Hepatocyte (in vitro differentiated cells): ENCODE measurements around the gene TPST1.
"Not testable (repeated sequence)": the region's sequence is repeated elsewhere in the genome, so short reads cannot be mapped to it uniquely, and the experiment has no call there.

Source experiments
- EZH2phosphoT487 ChIP-seq: fragments of 200-600 bp; sonication (generic); IDR thresholded peaks from one replicate; pipeline ENCODE4 v1.6.1; 2018; ENCODE audit warnings: antibody characterized with exemption, mild to moderate bottlenecking, low read depth, moderate library complexity; ENCODE audit not compliant: unreplicated experiment, severe bottlenecking
- TF ChIP-seq, protein P1 (sequence below): fragments of 200-600 bp; sonication (generic); IDR thresholded peaks from 2 replicates; pipeline ENCODE4 v1.5.1; 2016; ENCODE audit warnings: antibody characterized with exemption, mild to moderate bottlenecking; ENCODE audit not compliant: poor library complexity

DNA sequence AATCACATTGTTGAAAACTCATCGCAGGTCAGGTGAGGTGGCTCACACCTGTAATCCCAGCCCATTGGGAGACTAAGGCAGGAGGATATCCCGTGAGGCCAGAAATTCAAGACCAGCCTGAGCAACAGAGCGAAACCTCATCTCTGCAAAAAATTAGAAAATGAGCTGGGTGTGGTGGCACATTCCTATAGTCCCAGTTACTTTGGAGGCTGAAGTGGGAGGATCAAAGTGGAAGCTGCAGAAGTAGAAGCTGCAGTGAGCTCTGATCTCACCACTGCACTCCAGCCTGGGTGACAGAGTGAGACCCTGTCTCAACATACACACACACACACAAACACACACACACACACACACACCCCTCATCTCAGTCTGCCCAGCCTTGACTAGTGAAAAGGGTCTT, 190.9 kb downstream of the TPST1 start:
- TF ChIP-seq EZH2phosphoT487: not testable (repeated sequence)
- TF ChIP-seq, protein P1, sequence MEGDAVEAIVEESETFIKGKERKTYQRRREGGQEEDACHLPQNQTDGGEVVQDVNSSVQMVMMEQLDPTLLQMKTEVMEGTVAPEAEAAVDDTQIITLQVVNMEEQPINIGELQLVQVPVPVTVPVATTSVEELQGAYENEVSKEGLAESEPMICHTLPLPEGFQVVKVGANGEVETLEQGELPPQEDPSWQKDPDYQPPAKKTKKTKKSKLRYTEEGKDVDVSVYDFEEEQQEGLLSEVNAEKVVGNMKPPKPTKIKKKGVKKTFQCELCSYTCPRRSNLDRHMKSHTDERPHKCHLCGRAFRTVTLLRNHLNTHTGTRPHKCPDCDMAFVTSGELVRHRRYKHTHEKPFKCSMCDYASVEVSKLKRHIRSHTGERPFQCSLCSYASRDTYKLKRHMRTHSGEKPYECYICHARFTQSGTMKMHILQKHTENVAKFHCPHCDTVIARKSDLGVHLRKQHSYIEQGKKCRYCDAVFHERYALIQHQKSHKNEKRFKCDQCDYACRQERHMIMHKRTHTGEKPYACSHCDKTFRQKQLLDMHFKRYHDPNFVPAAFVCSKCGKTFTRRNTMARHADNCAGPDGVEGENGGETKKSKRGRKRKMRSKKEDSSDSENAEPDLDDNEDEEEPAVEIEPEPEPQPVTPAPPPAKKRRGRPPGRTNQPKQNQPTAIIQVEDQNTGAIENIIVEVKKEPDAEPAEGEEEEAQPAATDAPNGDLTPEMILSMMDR: not testable (repeated sequence)
